ENCODE measurements around the gene NKAIN4. TPM values are rescaled to one million over a fixed set of nuclear protein-coding genes. Genes with fewer than 3 reads are reported as not detected.

Gene NKAIN4
- total and polyA plus RNA-seq, 2 donors (not counting 1 experiment from before 2014, with no cell fraction given) = not detected

DNA sequence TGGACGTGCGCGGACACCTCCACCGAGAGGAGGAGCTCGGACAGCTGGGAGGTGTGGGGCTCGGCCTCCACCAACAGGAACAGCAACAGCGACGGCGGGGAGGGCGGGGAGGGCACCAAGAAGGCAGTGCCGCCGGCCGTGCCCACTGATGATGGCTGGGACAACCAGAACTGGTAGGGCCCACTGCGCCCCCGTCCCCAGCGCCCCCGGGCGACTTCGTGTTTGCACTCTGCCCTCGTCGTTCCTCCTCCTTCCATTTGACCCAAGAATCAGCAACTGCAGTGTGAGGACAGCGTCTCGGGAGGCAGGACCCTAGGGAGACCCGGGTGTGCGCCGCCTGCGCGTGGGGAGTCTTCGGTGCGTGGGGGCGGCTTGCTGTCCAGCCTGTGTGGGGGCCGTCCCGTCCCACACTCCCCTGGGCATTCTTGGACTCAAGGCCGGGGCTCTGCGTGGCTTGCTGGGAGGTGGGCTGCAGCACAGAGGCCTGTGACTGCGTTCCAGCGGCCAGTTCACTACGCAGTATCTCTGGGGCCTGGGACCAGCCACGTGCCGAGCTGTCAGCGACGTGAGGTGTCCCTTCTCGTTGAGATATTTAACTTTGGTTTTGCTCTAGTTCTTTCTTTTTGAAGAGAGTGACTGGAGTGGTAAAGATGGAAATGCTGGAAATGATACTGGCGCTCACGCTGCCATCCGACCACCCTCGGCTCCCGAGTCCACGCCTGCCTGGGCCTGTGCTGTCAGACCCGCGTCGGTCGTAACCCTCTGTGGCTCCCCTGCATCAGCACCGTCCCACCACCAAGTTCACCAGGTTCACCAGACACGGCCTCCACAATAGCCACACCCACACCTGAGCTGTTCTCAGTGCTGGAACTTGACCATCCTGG lies 33.7 kb upstream of the NKAIN4 start:
- no peaks in the 10 kb centered on the region for H3K9me3 Mint-ChIP-seq (ENCODE audit: insufficient read depth)
- Histone ChIP-seq H3K27ac (ENCODE audit: low read length in 2 of 2) (no peak overlapping the region), H3K27me3 (replicated peaks in 1 of 4; ENCODE audit: control extremely low read depth in 1 of 4, control insufficient read depth in 3 of 4, insufficient read depth in 4 of 4, low read length in 3 of 4) (no peaks in the 10 kb centered on the region), H3K9ac (ENCODE audit: low read length) (no peak overlapping the region), H3K36me3 (replicated peaks in 1 of 2; ENCODE audit: control extremely low read depth in 1 of 2, control insufficient read depth in 1 of 2, extremely low read depth in 1 of 2, insufficient read depth in 2 of 2, low read length in 1 of 2) (peaks cover 0 to 9% of the 10 kb centered on the region in 2 experiments), H3K9me3 (ENCODE audit: control extremely low read depth in 1 of 3, control insufficient read depth in 2 of 3, insufficient read depth in 1 of 3, low read length in 2 of 3) (no peaks in the 10 kb centered on the region), H3K4me1 (ENCODE audit: control insufficient read depth in 2 of 2, insufficient read depth in 2 of 2, low read length in 2 of 2) (no peaks in the 10 kb centered on the region), H3K79me2 (ENCODE audit: control insufficient read depth, insufficient read depth, low read length) (no peaks in the 10 kb centered on the region), H3K4me2 (replicated peaks; ENCODE audit: low read depth, low read length, poor library complexity, severe bottlenecking) (no peak overlapping the region), H3K4me3 (ENCODE audit: control extremely low read depth in 1 of 5, extremely low read depth in 1 of 5, insufficient read depth in 1 of 5, low read depth in 2 of 5, low read length in 4 of 5) (no peak overlapping the region), H4K20me1 (ENCODE audit: control insufficient read depth, insufficient read depth, low read length, poor library complexity, severe bottlenecking) (no peaks in the 10 kb centered on the region), H2AFZ (ENCODE audit: insufficient read depth, low read depth, low read length, poor library complexity, severe bottlenecking) (no peak overlapping the region)
- intact Hi-C loops (cut with micrococcal nuclease) = no loop called here
- H3K4me3 Mint-ChIP-seq = no peak overlapping the region
- TF ChIP-seq EZH2 (IDR thresholded peaks at IDR 0.05; ENCODE audit: borderline replicate concordance, insufficient read depth, low read depth, low read length, poor library complexity, severe bottlenecking) (no peak), CTCF (IDR thresholded peaks at IDR 0.05) (no peak)
- CTCF ChIA-PET = interaction anchor here (1.0 to 1.2 kb wide), 2 partner anchors 64 to 65 kb away, joined by 3 to 4 read pairs; no protein-coding TSS in a partner anchor
- ATAC-seq (ENCODE audit: low read depth) (no peak), DNase-seq (no peak)
- H3K4me1 Mint-ChIP-seq = peaks cover 1% of the 10 kb centered on the region
- H3K27me3 Mint-ChIP-seq = no peaks in the 10 kb centered on the region
- H3K27ac Mint-ChIP-seq = no peak overlapping the region
- 95% methylated on average over 53 of the region's 55 CpGs for WGBS (ENCODE audit: insufficient coverage)
- POLR2A ChIA-PET = interaction anchor here (0.6 kb wide), 1 partner anchor 309 kb away, joined by 3 read pairs; no protein-coding TSS in a partner anchor
